Measurements from ENCODE around the gene GPC6.

DNA sequence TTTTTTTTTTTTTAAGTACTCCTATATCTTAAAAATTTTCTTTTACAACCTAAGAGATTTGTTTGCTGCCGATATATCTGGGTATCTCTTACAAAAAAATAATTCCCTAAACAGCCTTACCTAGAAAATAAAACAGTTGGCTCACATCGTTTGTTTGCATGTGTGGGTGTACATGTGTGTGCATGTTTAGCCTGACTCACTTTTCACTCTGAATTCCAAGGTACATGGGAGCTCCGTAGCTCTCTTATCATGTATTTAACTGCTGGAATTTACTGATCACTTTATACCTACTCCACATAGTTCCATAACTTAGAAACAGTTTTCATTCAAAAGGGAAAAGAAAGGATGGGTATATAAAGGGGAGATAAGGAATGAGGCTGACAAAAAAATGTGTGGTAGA, 616.5 kb downstream of the GPC6 start:
- TF ChIP-seq, protein P1, sequence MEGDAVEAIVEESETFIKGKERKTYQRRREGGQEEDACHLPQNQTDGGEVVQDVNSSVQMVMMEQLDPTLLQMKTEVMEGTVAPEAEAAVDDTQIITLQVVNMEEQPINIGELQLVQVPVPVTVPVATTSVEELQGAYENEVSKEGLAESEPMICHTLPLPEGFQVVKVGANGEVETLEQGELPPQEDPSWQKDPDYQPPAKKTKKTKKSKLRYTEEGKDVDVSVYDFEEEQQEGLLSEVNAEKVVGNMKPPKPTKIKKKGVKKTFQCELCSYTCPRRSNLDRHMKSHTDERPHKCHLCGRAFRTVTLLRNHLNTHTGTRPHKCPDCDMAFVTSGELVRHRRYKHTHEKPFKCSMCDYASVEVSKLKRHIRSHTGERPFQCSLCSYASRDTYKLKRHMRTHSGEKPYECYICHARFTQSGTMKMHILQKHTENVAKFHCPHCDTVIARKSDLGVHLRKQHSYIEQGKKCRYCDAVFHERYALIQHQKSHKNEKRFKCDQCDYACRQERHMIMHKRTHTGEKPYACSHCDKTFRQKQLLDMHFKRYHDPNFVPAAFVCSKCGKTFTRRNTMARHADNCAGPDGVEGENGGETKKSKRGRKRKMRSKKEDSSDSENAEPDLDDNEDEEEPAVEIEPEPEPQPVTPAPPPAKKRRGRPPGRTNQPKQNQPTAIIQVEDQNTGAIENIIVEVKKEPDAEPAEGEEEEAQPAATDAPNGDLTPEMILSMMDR (IDR thresholded peaks at IDR 0.05; ENCODE audit: low read depth, low read length) = no peak
- TF ChIP-seq EZH2phosphoT487 (IDR thresholded peaks at IDR 0.05; ENCODE audit: low read depth) = no peak
